Lung (tissue), 12 donors: Measurements from ENCODE around the gene ARPC1B. TPM values are rescaled to one million over a fixed set of nuclear protein-coding genes. Genes with fewer than 3 reads are reported as not detected.

ENCODE experiments used
- ATAC-seq: fragments of 200-7000 bp; cut with Tn5 transposase; one replicate; pipeline ENCODE4 v1.9.1; 2020; ENCODE audit warnings: moderate number of reproducible peaks; ENCODE audit not compliant: insufficient read depth, low FRiP score
- DNase-seq, 3 donors: peaks; one replicate each; pipeline ENCODE4 v3.0.0-alpha.2; 2013 to 2017
- H3K27ac ChIP-seq, 2 donors: one replicate each; pipeline ENCODE4 v1.5.1; 2013; ENCODE audit warnings: mild to moderate bottlenecking in 2 of 2, moderate library complexity in 2 of 2, control low read depth in 1 of 2, inconsistent platforms in 1 of 2, low read depth in 1 of 2, low read length in 1 of 2
- H3K27me3 ChIP-seq, 3 donors: one replicate each; pipeline ENCODE4 v1.5.1; 2013; ENCODE audit warnings: low read length in 2 of 3; ENCODE audit not compliant: control insufficient read depth in 3 of 3, insufficient read depth in 3 of 3
- H3K36me3 ChIP-seq, 4 donors: one replicate each; pipeline ENCODE4 v1.5.1; 2013; ENCODE audit warnings: low read length in 4 of 4, mild to moderate bottlenecking in 1 of 4, moderate library complexity in 1 of 4; ENCODE audit not compliant: control insufficient read depth in 4 of 4, insufficient read depth in 4 of 4
- H3K4me1 ChIP-seq, 5 donors: one replicate each; pipeline ENCODE4 v1.5.1; 2013; ENCODE audit warnings: low read length in 5 of 5, mild to moderate bottlenecking in 2 of 5, moderate library complexity in 1 of 5; ENCODE audit not compliant: control insufficient read depth in 5 of 5, insufficient read depth in 5 of 5
- H3K4me3 ChIP-seq: one replicate; pipeline ENCODE4 v1.5.1; 2013; ENCODE audit warnings: mild to moderate bottlenecking, control low read depth, moderate library complexity
- H3K9ac ChIP-seq, 2 donors: one replicate each; pipeline ENCODE4 v1.5.1; 2013; ENCODE audit warnings: low read length in 2 of 2, control low read depth in 1 of 2; ENCODE audit not compliant: insufficient read depth in 1 of 2
- H3K9me3 ChIP-seq, 4 donors: one replicate each; pipeline ENCODE4 v1.5.1; 2013; ENCODE audit warnings: low read length in 3 of 4, mild to moderate bottlenecking in 1 of 4, moderate library complexity in 1 of 4; ENCODE audit not compliant: control insufficient read depth in 4 of 4, insufficient read depth in 3 of 4
- CTCF ChIP-seq: IDR thresholded peaks from 2 replicates; pipeline ENCODE4 v1.5.1; 2012; ENCODE audit warnings: mild to moderate bottlenecking; ENCODE audit errors: control extremely low read depth, extremely low read depth
- WGBS, 2 donors: extraction: QIAGEN DNeasy Blood & Tissue Kit; methylation state at CpG; one replicate each; pipeline ENCODE4 v1.1.7; 2013; 5-methylcytosine and 5-hydroxymethylcytosine counted together
- polyA plus RNA-seq, 2 donors: library from polyadenylated mRNA; stranded (reverse); fragments of 200-250 nt; gene quantifications; one replicate each; pipeline ENCODE4 v1.2.1, GENCODE V29; 2013
- total RNA-seq, 2 donors: library from RNA; depleted of rRNA in 1 of 2; stranded (reverse); fragments of >200 nt in 1 of 2; gene quantifications; one replicate each; pipeline ENCODE4 v1.2.1, GENCODE V29; 2014 to 2021
- donor health status: control.
- donor health status: control.
- donor health status: Bipolar disorder and iron deficiency.
- donor health status: healthy.
- donor health status: DM: yes; HTN: yes; CAD: no.

The ARPC1B gene
- total and polyA plus RNA-seq, 4 donors = 164 to 937 (median 266) TPM

- peaks cover 17 to 34% (median 20%) of the 10 kb centered on the region in 4 donors for H3K36me3 ChIP-seq
- TF ChIP-seq CTCF = no peak
- no peak overlapping the region for H3K4me3 ChIP-seq
- no peak overlapping the region for H3K27ac ChIP-seq
- H3K9me3 ChIP-seq = no peaks in the 10 kb centered on the region
- peaks cover 0 to 3% (median 0%) of the 10 kb centered on the region in 5 donors for H3K4me1 ChIP-seq
- no peak for ATAC-seq
- no peaks in the 10 kb centered on the region for H3K27me3 ChIP-seq
- DNase-seq = no peak
- 89% methylated on average over 11 of the region's 11 CpGs for WGBS, 2 donors
- no peak overlapping the region for H3K9ac ChIP-seq
These were observed 7.9 kb upstream of the ARPC1B start for GRCh38 chr7:99366646-99367045.

GRCh38 chr7:99368750-99369389 lies 5.7 kb upstream of the ARPC1B start:
- peaks cover 5 to 24% (median 10%) of the 10 kb centered on the region in 4 donors for H3K36me3 ChIP-seq
- H3K27ac ChIP-seq = peak overlapping the region in 1 of 2 donors; percentile 88
- H3K9ac ChIP-seq = no peak overlapping the region
- no peak for ATAC-seq
- no peak for TF ChIP-seq CTCF
- whole genome bisulfite sequencing, 2 donors = 79 to 90% methylated on average over 13 of the region's 13 CpGs
- no peaks in the 10 kb centered on the region for H3K27me3 ChIP-seq
- no peaks in the 10 kb centered on the region for H3K9me3 ChIP-seq
- no peak for DNase-seq
- H3K4me3 ChIP-seq = no peak overlapping the region
- peaks cover 0 to 6% (median 0%) of the 10 kb centered on the region in 5 donors for H3K4me1 ChIP-seq

GRCh38 chr7:99369767-99370391 lies 4.7 kb upstream of the ARPC1B start:
- Histone ChIP-seq H3K36me3 (peaks cover under 1 to 17% (median 7%) of the 10 kb centered on the region in 4 donors), H3K27me3 (no peaks in the 10 kb centered on the region), H3K9ac (no peak overlapping the region), H3K4me3 (no peak overlapping the region), H3K4me1 (peaks cover 0 to 6% (median 0%) of the 10 kb centered on the region in 5 donors), H3K9me3 (no peaks in the 10 kb centered on the region), H3K27ac (peak overlapping the region in 1 of 2 donors; percentile 88)
- no peak for TF ChIP-seq CTCF
- 62 to 70% methylated on average over 9 of the region's 9 CpGs for WGBS, 2 donors
- ATAC-seq = no peak
- peak in 2 of 3 donors; percentile 22 to 47 for DNase-seq
